LNCAP (cell line): ENCODE results near the gene PRPF31.

Experiments
- TF ChIP-seq, protein P1 (sequence below): fragments of 450-650 bp; IDR thresholded peaks from 2 replicates; pipeline ENCODE4 v1.5.1; 2017; ENCODE audit warnings: mild to moderate bottlenecking

Gene PRPF31

DNA sequence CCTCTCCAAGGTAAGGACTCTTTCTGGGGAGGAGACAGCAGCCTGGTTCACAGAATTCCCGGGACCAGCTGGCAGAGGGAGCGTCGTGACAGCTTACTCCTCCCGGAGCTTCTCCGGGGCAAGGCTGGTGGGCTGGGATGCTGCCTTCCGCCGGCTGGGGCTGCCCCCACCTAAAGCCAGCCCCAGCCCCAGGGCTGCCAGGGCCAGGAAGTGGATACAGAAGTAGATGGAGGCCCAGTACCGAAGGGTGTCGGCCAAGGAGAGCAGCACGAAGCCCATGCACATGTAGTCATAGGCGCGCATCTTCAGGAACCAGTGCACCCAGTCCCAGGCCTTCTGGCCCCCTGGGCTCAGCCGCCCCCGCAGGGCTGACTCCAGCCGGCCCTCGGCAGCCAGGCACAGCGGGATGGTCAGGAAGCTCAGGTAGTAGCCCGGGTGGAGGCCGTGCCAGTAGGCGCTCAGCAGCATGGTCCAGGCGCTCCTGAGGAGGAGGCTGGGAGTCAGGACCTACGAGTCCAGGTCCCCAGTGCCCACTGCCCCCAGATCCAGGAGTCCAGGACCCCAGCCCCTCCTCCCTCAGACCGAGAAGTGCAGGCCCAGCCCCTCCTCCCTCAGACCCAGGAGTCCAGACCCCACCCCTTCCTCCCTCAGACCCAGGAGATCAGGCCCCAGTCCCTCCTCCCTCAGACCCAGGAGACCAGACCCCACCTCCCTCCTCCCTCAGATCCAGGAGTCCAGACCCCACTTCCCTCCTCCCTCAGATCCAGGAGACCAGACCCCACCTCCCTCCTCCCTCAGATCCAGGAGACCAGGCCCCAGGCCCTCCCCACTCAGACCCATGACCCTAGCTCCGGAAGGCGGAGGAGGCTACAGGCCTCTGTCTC lies 58.6 kb downstream of the PRPF31 start:
- TF ChIP-seq, protein P1, sequence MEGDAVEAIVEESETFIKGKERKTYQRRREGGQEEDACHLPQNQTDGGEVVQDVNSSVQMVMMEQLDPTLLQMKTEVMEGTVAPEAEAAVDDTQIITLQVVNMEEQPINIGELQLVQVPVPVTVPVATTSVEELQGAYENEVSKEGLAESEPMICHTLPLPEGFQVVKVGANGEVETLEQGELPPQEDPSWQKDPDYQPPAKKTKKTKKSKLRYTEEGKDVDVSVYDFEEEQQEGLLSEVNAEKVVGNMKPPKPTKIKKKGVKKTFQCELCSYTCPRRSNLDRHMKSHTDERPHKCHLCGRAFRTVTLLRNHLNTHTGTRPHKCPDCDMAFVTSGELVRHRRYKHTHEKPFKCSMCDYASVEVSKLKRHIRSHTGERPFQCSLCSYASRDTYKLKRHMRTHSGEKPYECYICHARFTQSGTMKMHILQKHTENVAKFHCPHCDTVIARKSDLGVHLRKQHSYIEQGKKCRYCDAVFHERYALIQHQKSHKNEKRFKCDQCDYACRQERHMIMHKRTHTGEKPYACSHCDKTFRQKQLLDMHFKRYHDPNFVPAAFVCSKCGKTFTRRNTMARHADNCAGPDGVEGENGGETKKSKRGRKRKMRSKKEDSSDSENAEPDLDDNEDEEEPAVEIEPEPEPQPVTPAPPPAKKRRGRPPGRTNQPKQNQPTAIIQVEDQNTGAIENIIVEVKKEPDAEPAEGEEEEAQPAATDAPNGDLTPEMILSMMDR = no peak

DNA sequence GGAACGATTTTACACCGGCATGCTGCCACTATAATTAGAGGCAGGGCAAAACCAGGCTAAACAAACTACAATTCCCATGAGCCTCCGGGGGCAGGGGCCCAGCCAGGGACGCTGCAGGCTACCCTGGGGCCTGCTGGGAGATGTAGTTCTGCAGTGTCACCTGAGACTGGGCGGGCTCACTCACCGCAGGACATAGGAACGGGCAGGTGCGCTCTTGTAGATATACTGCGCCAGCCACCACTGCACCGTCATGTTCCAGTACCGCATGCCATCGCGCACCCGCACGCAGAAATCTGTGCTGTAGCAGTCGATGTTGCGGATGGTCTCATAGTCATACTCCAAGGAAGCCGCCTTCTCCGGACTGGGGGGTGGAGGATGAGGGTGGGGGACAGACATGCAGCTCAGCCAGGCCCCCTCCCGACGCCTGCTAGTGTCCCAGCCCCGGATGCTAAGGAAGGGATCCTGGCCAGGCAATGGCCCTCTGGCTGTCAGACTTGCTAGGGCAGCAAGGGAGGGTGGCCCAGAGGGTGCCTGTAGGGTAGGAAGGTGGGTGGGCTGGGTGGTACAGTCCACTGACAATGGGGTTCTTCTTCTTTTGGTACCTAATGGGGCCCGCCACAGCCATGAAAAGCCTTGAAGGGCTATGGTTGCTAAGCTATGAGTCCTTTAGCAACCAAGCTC lies 63.2 kb downstream of the PRPF31 start:
- TF ChIP-seq, protein P1 = no peak

DNA sequence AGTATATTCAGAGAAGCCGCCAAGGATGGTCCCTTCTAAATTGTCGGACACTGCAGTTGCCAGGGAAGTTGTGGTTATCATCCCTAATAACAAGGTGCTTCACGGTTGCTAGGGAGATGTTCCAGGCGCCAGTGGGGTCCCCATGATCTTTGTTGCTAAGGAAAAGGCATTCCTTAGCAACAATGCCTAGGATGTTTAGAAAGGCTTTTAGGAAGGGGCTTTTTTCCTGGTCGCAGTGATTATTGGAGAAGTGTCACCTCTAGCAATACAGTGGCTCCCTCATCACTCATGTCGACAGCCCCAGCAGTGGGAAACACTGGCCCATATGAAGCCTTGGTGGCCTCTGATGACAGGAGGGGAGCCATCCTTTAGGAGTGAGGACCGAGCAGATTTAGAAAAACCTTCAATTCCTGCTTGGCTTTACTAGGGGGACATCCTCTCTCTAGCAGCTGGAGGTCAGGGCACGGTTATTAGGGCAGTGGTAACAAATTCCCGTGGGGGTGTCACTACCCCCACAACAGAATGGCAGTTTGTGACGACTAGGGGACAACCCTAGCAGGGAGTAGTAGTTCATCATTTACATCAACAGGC lies 63.8 kb downstream of the PRPF31 start:
- TF ChIP-seq, protein P1 = no peak

DNA sequence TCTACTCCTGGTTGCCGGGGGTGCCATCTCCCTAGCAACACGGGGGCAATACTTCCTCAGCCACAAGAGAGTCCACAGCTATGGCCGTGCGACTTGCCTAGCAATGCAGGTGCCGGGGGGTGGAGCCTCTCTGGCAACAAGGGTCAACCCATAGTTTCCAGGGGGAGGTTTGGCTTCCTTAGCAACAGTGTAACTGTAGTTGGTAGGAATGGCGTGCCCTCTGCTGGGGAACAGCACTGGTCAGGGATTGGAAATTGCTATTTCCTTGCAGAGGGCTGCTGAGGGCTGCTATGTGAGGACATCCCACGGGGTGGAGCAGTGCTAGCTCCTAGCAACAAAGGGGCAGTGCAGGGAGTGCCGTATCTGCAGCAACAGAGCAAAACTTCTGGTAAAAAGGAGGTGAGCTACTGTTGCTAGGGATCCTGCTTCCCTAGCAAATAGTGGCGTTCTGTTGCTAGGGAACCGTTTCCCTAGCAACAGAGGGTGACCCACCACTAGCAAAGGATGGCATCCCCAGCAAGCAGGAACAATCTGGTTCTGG lies 64.4 kb downstream of the PRPF31 start:
- TF ChIP-seq, protein P1 = no peak

DNA sequence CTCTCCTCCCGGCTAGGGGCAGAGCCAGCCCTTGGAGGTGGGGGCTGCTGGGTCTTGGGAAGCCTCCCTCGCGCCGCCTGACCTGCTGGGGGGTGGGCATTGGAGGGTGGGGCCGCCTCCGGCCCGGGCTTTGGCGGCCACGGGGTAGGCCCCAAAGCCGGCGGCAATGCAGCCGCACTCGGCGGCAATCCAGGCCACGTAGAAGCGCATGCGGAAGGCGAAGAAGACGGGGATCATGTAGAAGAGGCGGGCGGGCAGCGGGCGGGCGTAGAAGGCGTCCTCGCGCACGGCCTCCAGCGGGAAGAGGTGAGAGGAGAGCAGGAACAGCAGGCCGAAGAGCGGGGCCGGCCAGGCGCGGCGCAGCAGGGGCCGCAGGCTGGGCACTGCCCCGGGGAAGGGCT lies 65.1 kb downstream of the PRPF31 start:
- TF ChIP-seq, protein P1 = no peak
